Suprapubic skin (tissue), 3 donors: Measurements from ENCODE around the gene RNF125.

Experiments
- CTCF ChIP-seq, 2 donors: fragments of 200-600 bp in 1 of 2; fragments of 450-650 bp in 1 of 2; sonication (generic) in 1 of 2; IDR thresholded peaks; one replicate each; pipeline ENCODE4 v1.5.1; 2016 to 2019; ENCODE audit warnings: antibody characterized with exemption in 2 of 2, mild to moderate bottlenecking in 1 of 2, moderate library complexity in 1 of 2
- POLR2A ChIP-seq, 2 donors: fragments of 450-650 bp; IDR thresholded peaks; one replicate each; pipeline ENCODE4 v1.6.1; 2017; ENCODE audit warnings: antibody characterized with exemption in 2 of 2, mild to moderate bottlenecking in 2 of 2, moderate library complexity in 2 of 2

DNA sequence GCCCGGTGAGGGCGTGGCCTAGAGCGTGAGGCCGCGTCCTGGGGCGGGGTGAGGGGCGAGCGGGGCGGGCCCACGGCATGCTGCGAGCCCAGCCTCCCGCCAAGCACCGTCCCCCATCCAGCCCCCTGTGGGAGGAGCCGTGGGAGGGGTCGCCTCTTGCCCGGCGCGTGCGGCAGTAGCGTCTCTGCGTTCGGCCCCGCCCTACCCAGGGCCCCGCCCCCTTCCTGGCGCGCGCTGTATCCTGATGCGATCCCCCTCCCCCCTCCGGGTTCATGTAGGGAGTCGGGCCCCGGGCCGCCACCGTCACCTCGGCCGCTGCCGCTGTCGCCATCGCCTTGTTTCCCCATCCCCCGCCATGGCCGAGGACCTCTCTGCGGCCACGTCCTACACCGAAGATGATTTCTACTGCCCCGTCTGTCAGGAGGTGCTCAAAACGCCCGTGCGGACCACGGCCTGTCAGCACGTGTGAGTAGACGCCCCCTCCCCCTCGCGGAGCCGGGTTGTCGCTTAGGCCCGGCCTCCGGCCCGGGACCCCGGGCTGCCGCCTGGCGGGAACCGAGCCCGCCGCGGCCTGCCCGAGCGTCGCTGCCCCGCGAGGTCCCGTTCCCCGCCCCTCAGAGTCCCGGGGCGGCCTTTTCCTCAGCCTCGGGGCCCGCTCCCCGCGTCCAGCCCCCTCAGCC, 73.9 kb downstream of the RNF125 start:
- TF ChIP-seq CTCF (IDR thresholded peaks at IDR 0.05) = no peak
- peak in 1 of 2 donors; percentile 48 for TF ChIP-seq POLR2A (IDR thresholded peaks at IDR 0.05)
